ENCODE measurements around the gene SLC25A5.
A peak's percentile ranks its signal among the peaks of the same experiment; 100 is the strongest.

Gene SLC25A5

GRCh38 chrX:119468551-119469312 lies 488 bp downstream of the SLC25A5 start (continued):
- no peak for TF ChIP-seq ZNF830 (tag by site-specific recombination; IDR thresholded peaks at IDR 0.05; ENCODE audit: low read depth)
- TF ChIP-seq ZSCAN30 (tag by site-specific recombination; IDR thresholded peaks at IDR 0.05), result peak; percentile 91
- no peak for TF ChIP-seq ZNF768 (tag by site-specific recombination; IDR thresholded peaks at IDR 0.05)
- no peak for TF ChIP-seq ZFP41 (tag by site-specific recombination; IDR thresholded peaks at IDR 0.05; ENCODE audit: borderline replicate concordance)
- no peak for TF ChIP-seq ZNF843 (tag by site-specific recombination; IDR thresholded peaks at IDR 0.05)
- TF ChIP-seq ZNF639 (tag by site-specific recombination; IDR thresholded peaks at IDR 0.05), result 0 out of 2 replicates have a peak, but pooled peaks have one; percentile 23
- 0 out of 2 replicates have a peak, but pooled peaks have one; percentile 63 for TF ChIP-seq SP7 (tag by site-specific recombination; IDR thresholded peaks at IDR 0.05)
- TF ChIP-seq ZBTB26 (tag by site-specific recombination; optimal IDR thresholded peaks at IDR 0.05), result peak; percentile 69
- TF ChIP-seq ZNF449 (tag by site-specific recombination; IDR thresholded peaks at IDR 0.05), result peak; percentile 92
- TF ChIP-seq BCL11B (tag by site-specific recombination; IDR thresholded peaks at IDR 0.05; ENCODE audit: low read depth), result peak; percentile 92
- TF ChIP-seq PBX3 (CRISPR knock-in tag; IDR thresholded peaks at IDR 0.05), result peak; percentile 63; the same call in 1 of the 2 replicates
- no peak for TF ChIP-seq ZNF548 (tag by site-specific recombination; IDR thresholded peaks at IDR 0.05)
- 0 out of 2 replicates have a peak, but pooled peaks have one; percentile 54 for TF ChIP-seq ZBTB44 (tag by site-specific recombination; IDR thresholded peaks at IDR 0.05)
- peak; percentile 52; the same call in 1 of the 2 replicates for TF ChIP-seq EGR2 (tag by site-specific recombination; IDR thresholded peaks at IDR 0.05; ENCODE audit: low read depth)
- no peak for TF ChIP-seq ZNF777 (tag by site-specific recombination; IDR thresholded peaks at IDR 0.05; ENCODE audit: borderline replicate concordance)
- no peak for TF ChIP-seq ZNF157 (tag by site-specific recombination; IDR thresholded peaks at IDR 0.05)
- TF ChIP-seq IKZF3 (tag by site-specific recombination; IDR thresholded peaks at IDR 0.05), result 0 out of 2 replicates have a peak, but pooled peaks have one; percentile 28
- no peak for TF ChIP-seq ZNF324 (tag by site-specific recombination; IDR thresholded peaks at IDR 0.05)
- peak; percentile 81 for TF ChIP-seq ZBTB11 (tag by site-specific recombination; conservative IDR thresholded peaks at IDR 0.05; ENCODE audit: low read depth)

Measured in HEK293 (cell line).